ENCODE results near the gene NTSR1.

The NTSR1 gene

DNA sequence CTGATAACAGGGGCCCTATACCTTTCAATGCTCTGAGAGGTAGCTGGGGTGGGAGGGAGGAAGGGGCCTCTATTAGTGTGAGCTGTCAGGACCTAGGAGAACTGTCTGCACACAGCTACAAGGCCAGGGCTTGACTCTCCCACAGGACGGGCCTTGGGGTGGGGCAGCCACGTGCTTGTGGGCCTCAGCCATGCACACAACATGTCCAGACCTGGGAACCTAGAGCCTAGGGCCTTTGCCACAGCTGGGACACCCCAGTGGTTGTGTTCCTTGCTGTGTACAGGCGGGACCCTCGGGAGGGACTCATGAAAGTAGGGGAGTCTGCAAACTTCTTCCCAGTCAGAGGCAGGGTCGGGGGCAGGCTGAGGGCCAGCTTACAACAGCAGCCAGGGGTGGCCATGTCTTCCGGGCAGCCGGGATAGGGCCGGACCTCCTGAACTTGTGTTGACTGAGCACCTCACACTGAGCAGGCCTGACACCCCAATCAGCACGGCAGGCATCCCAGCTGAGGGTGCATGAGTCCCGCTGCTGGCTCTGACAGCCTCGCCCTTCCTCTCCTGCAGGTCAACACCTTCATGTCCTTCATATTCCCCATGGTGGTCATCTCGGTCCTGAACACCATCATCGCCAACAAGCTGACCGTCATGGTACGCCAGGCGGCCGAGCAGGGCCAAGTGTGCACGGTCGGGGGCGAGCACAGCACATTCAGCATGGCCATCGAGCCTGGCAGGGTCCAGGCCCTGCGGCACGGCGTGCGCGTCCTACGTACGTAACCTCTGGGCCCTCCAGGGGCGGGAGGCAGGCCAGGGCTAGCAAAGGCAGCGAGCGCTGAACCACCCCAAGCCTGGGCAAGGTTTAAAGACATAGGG is 45.7 kb downstream of the NTSR1 start:
- TF ChIP-seq Cebpa-rat (IDR thresholded peaks at IDR 0.05) = no peak
- Histone ChIP-seq H3K36me3 (no peaks in the 10 kb centered on the region; a peak in 4 of 22 replicates), H4K20me1 (peaks cover 0 to 7% (median 0%) of the 10 kb centered on the region in 11 experiments; a peak in 2 of 22 replicates), H3K27me3 (no peaks in the 10 kb centered on the region), H3K4me3 (no peak overlapping the region), H3K9ac (no peak overlapping the region), H3K4me1 (peaks cover 6 to 21% (median 17%) of the 10 kb centered on the region in 10 experiments; a peak in 16 of 20 replicates), H3K9me3 (replicated peaks in 1 of 11) (peaks cover 0 to 4% (median 0%) of the 10 kb centered on the region in 11 experiments; a peak in 4 of 22 replicates), H3K4me2 (no peak overlapping the region), H3K27ac (no peak overlapping the region)

DNA sequence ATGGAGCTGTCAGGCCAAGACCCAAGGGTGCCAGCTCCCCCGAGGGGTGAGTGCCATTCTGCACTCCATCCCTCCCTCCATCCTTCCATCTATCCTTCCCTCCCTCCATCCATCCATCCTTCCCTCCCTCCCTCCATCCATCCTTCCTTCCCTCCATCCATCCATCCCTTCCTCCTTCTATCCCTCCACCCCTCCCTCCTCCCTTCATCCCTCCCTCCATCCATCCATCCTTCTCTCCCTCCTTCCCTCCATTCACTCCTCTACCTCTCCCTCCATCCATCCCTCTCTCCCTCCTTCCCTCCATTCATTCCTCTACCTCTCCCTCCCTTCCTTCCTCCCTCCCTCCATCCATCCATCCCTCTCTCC is 46.3 kb downstream of the NTSR1 start:
- Histone ChIP-seq H3K4me2 (no peak overlapping the region), H4K20me1 (peaks cover 0 to 7% (median 0%) of the 10 kb centered on the region in 11 experiments; a peak in 2 of 22 replicates), H3K27ac (no peak overlapping the region), H3K36me3 (no peaks in the 10 kb centered on the region; a peak in 4 of 22 replicates), H3K9ac (no peak overlapping the region), H3K4me3 (no peak overlapping the region), H3K9me3 (replicated peaks in 1 of 11) (no peaks in the 10 kb centered on the region), H3K4me1 (peaks cover 6 to 23% (median 17%) of the 10 kb centered on the region in 10 experiments; a peak in 16 of 20 replicates), H3K27me3 (no peaks in the 10 kb centered on the region)
- no peak for TF ChIP-seq Cebpa-rat (IDR thresholded peaks at IDR 0.05)

DNA sequence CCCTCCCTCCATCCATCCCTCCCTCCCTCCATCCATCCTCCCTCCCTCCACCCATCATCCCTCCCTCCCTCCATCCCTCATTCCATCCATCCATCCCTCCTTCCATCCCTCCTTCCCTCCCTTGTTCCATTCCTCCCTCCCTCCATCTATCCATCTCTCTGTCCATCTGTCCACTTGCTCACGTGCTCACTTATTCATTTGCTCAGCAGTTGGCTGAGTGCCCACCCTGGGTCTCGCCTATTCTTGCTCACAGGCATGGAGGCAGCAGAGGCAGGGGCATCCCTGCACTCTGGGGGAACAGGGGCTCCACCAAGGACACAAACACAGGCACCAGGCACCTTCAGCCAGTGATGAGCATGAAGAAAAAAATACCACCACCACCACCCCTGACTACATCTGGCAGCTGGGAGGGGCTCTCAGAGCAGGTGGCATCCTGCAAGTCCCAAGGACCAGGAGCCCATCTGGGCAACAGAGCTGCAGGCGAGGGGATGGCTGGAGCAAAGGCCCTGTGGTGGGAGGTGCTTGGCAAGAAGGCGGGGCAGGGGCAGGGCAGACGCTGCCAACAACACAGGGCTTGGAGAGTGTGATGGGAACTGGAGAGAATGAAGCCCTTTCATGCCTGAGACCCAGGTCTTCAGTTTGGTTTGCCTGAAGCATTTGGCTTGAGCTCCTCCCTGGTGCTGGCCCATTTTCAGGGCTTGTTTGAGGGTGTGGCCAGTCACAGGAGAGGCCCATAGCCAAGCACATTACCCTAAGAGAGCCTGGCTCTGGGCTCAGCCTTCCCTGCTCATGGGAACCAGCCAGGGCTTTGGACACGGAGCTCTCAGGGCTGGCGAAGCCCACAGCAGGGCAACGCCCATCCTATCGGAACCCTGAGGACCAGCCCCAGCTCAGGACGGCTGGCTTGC is 47.4 kb downstream of the NTSR1 start:
- no peaks in the 10 kb centered on the region; a peak in 4 of 22 replicates for H3K36me3 ChIP-seq
- H3K4me1 ChIP-seq = peaks cover 7 to 31% (median 24%) of the 10 kb centered on the region in 10 experiments; a peak in 19 of 20 replicates
- no peaks in the 10 kb centered on the region for H3K9me3 ChIP-seq (replicated peaks in 1 of 11)
- no peak for TF ChIP-seq Cebpa-rat (IDR thresholded peaks at IDR 0.05)
- peaks cover 0 to 7% (median 0%) of the 10 kb centered on the region in 11 experiments; a peak in 2 of 22 replicates for H4K20me1 ChIP-seq
- no peaks in the 10 kb centered on the region for H3K27me3 ChIP-seq
- no peak overlapping the region for H3K27ac ChIP-seq
- no peak overlapping the region for H3K9ac ChIP-seq
- H3K4me3 ChIP-seq = no peak overlapping the region
- H3K4me2 ChIP-seq = no peak overlapping the region

DNA sequence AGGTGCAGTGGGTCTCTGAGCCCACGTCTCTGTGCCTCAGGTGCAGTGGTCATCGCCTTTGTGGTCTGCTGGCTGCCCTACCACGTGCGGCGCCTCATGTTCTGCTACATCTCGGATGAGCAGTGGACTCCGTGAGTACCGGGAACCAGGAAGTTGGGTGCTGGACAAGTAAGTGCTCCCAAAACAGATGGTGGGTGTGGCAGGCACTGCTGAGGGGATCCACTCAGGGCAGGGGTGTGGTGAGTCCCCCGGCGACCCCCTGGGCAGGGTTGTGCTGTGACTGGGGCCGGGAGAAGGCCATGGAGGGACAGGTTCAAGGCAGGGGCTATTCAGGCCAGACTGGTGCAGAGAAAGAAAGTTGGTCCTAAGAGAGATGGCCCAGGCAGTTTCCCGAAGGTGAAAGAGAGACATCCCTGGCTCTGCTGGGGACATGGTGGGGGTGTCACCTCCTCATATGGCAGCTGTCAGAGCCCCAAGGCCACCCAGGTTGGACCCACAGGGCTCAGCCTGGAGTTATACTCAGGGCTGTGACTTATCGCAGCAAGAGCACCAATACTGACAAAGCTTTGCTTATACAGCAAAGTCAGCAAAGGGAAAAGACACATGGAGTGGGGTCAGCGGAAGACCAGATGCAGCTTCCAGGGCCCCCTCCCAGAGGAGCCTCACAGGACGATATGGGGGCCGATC is 49.7 kb downstream of the NTSR1 start:
- Histone ChIP-seq H4K20me1 (peaks cover 0 to 4% (median 0%) of the 10 kb centered on the region in 11 experiments; a peak in 2 of 22 replicates), H3K27ac (no peak overlapping the region), H3K9me3 (replicated peaks in 1 of 11) (no peaks in the 10 kb centered on the region), H3K4me2 (no peak overlapping the region), H3K4me3 (no peak overlapping the region), H3K27me3 (no peaks in the 10 kb centered on the region), H3K9ac (no peak overlapping the region), H3K36me3 (no peaks in the 10 kb centered on the region; a peak in 4 of 22 replicates), H3K4me1 (peaks cover 10 to 26% (median 21%) of the 10 kb centered on the region in 10 experiments; a peak in 19 of 20 replicates)
- no peak for TF ChIP-seq Cebpa-rat (IDR thresholded peaks at IDR 0.05)

DNA sequence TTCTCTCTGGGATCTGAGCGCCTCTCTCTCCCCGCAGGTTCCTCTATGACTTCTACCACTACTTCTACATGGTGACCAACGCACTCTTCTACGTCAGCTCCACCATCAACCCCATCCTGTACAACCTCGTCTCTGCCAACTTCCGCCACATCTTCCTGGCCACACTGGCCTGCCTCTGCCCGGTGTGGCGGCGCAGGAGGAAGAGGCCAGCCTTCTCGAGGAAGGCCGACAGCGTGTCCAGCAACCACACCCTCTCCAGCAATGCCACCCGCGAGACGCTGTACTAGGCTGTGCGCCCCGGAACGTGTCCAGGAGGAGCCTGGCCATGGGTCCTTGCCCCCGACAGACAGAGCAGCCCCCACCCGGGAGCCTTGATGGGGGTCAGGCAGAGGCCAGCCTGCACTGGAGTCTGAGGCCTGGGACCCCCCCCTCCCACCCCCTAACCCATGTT is 51.4 kb downstream of the NTSR1 start:
- Histone ChIP-seq H3K4me3 (no peak overlapping the region), H3K27me3 (no peaks in the 10 kb centered on the region), H3K27ac (no peak overlapping the region), H3K9me3 (replicated peaks in 1 of 11) (no peaks in the 10 kb centered on the region), H3K4me1 (peaks cover 10 to 32% (median 25%) of the 10 kb centered on the region in 10 experiments; a peak in 19 of 20 replicates), H3K9ac (no peak overlapping the region), H3K36me3 (no peaks in the 10 kb centered on the region; a peak in 3 of 22 replicates), H4K20me1 (no peaks in the 10 kb centered on the region; a peak in 1 of 22 replicates), H3K4me2 (no peak overlapping the region; a peak in 1 of 22 replicates)
- no peak for TF ChIP-seq Cebpa-rat (IDR thresholded peaks at IDR 0.05)

DNA sequence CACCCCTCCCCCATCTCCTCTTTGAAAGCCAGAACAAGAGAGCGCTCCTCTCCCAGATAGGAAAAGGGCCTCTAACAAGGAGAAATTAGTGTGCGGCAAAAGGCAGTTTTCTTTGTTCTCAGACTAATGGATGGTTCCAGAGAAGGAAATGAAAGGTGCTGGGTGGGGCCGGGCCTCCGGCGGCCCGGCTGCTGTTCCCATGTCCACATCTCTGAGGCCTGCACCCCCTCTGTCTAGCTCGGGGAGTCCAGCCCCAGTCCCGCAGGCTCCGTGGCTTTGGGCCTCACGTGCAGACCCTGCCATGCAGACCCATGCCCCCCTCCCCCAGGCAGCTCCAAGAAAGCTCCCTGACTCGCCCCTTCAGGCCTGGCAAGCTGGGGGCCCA is 51.8 kb downstream of the NTSR1 start:
- Histone ChIP-seq H3K36me3 (no peaks in the 10 kb centered on the region; a peak in 3 of 22 replicates), H3K4me2 (peak overlapping the region in 9 of 11 experiments; percentile 12 to 82 (median 66); a peak in 8 of 22 replicates), H3K27ac (0 out of 22 replicates have a peak overlapping the region, but pooled peaks of 2 of the 11 experiments have one; percentile 10 to 29), H3K4me1 (peaks cover 10 to 37% (median 29%) of the 10 kb centered on the region in 10 experiments; a peak in 19 of 20 replicates), H3K9ac (peak overlapping the region in 5 of 11 experiments; percentile 28 to 59 (median 32); a peak in 5 of 22 replicates), H3K27me3 (no peaks in the 10 kb centered on the region), H3K9me3 (replicated peaks in 1 of 11) (no peaks in the 10 kb centered on the region), H3K4me3 (no peak overlapping the region), H4K20me1 (no peaks in the 10 kb centered on the region; a peak in 1 of 22 replicates)
- no peak for TF ChIP-seq Cebpa-rat (IDR thresholded peaks at IDR 0.05)

DNA sequence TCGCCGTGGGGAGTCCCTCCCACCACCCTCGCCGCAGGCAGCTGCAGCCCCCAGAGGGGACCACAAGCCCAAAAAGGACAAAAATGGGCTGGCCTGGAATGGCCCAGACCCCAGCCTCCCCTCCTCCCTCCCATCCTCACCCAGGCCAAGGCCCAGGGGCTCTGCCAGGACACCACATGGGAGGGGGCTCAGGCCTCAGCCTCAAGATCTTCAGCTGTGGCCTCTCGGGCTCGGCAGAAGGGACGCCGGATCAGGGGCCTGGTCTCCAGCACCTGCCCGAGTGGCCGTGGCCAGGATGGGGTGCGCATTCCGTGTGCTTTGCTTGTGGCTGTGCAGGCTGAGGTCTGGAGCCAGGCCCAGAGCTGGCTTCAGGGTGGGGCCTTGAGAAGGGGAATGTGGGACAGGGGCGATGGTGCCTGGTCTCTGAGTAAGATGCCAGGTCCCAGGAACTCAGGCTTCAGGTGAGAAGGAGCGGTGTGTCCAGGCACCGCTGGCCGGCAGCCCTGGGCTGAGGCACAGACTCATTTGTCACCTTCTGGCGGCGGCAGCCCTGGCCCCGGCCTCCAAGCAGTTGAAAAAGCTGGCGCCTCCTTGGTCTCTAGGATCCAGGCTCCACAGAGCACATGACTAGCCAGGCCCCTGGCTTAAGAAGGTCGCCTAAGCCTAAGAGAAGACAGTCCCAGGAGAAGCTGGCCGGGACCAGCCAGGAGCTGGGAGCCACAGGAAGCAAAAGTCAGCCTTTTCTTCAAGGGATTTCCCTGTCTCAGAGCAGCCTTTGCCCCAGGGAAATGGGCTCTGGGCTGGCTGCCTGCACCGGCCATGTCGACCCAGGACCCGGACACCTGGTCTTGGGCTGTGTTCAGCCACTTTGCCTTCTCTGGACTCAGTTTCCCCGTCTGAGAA is 52.5 kb downstream of the NTSR1 start:
- Histone ChIP-seq H3K4me2 (peak overlapping the region; percentile 30 to 82 (median 63); a peak in 21 of 22 replicates), H3K27ac (peak overlapping the region in 4 of 11 experiments; percentile 3 to 54 (median 20); a peak in 5 of 22 replicates)
- no peak for TF ChIP-seq Cebpa-rat (IDR thresholded peaks at IDR 0.05)

More for the DNA sequence above, 52.5 kb downstream of the NTSR1 start:
- no peaks in the 10 kb centered on the region; a peak in 1 of 22 replicates for H4K20me1 ChIP-seq
- no peak overlapping the region for H3K4me3 ChIP-seq
- no peaks in the 10 kb centered on the region; a peak in 3 of 22 replicates for H3K36me3 ChIP-seq
- no peaks in the 10 kb centered on the region for H3K27me3 ChIP-seq
- no peaks in the 10 kb centered on the region for H3K9me3 ChIP-seq (replicated peaks in 1 of 11)
- peak overlapping the region in 9 of 11 experiments; percentile 2 to 59 (median 30); a peak in 7 of 22 replicates for H3K9ac ChIP-seq
- peaks cover 10 to 43% (median 32%) of the 10 kb centered on the region in 10 experiments; a peak in 19 of 20 replicates for H3K4me1 ChIP-seq
